K562 (cell line): ENCODE measurements around the gene MYL11.

ENCODE experiments used
- ARID2 ChIP-seq: fragments of 450-650 bp; IDR thresholded peaks from 2 replicates; pipeline ENCODE4 v1.6.1; 2017; ENCODE audit warnings: antibody characterized with exemption, mild to moderate bottlenecking
- ATF3 ChIP-seq, 2 experiments: fragments of 450-650 bp in 1 of 2; sonication (generic) in 1 of 2; formaldehyde crosslinking in 1 of 2; IDR thresholded peaks in 1 of 2; conservative IDR thresholded peaks in 1 of 2; 2 replicates each; pipeline versions ENCODE4 v1.6.1 to v1.8.1; 2016 to 2023; ENCODE audit warnings: mild to moderate bottlenecking in 2 of 2, moderate library complexity in 2 of 2, inconsistent platforms in 1 of 2, missing genetic modification reagents in 1 of 2
- CAMTA2 ChIP-seq: fragments of 250-450 bp; sonication (Bioruptor Pico); conservative IDR thresholded peaks from 2 replicates; pipeline ENCODE4 v1.5.1; 2022
- CBX3 ChIP-seq, 2 experiments: IDR thresholded peaks; 1 replicate in 1 of 2; 2 replicates in 1 of 2; pipeline ENCODE4 v1.6.1; 2012; ENCODE audit warnings: inconsistent platforms in 2 of 2, low read length in 2 of 2, borderline replicate concordance in 1 of 2, control low read depth in 1 of 2
- CTCFL ChIP-seq: IDR thresholded peaks from 2 replicates; pipeline ENCODE4 v1.6.1; 2011; ENCODE audit warnings: borderline replicate concordance, low read depth, mild to moderate bottlenecking, moderate library complexity, low read length; ENCODE audit not compliant: insufficient read depth, poor library complexity, severe bottlenecking
- POLR2A ChIP-seq: fragments of 450-650 bp; conservative IDR thresholded peaks from 2 replicates; pipeline ENCODE4 v1.6.1; 2016
- RAD21 ChIP-seq, 2 experiments: fragments of 250-450 bp in 1 of 2; fragments of 450-650 bp in 1 of 2; sonication (Bioruptor Pico) in 1 of 2; formaldehyde crosslinking in 1 of 2; IDR thresholded peaks in 1 of 2; conservative IDR thresholded peaks in 1 of 2; 2 replicates each; pipeline versions ENCODE4 v1.4.0 to v1.8.0; 2020 to 2022; ENCODE audit warnings: mild to moderate bottlenecking in 2 of 2, moderate library complexity in 1 of 2
- TAF7 ChIP-seq: fragments of 450-650 bp; IDR thresholded peaks from 2 replicates; pipeline ENCODE4 v1.6.1; 2016; ENCODE audit warnings: missing genetic modification characterization, missing compliant biosample characterization
- TF ChIP-seq, protein P1 (sequence below): sonication (generic); formaldehyde crosslinking; IDR thresholded peaks from 2 replicates; pipeline ENCODE4 v1.8.1; 2023; ENCODE audit warnings: mild to moderate bottlenecking, missing genetic modification reagents, moderate library complexity
- TF ChIP-seq, protein P2 (sequence below): fragments of 450-650 bp; formaldehyde crosslinking; IDR thresholded peaks from 2 replicates; pipeline ENCODE4 v1.4.0; 2020; ENCODE audit warnings: mild to moderate bottlenecking, moderate library complexity

DNA sequence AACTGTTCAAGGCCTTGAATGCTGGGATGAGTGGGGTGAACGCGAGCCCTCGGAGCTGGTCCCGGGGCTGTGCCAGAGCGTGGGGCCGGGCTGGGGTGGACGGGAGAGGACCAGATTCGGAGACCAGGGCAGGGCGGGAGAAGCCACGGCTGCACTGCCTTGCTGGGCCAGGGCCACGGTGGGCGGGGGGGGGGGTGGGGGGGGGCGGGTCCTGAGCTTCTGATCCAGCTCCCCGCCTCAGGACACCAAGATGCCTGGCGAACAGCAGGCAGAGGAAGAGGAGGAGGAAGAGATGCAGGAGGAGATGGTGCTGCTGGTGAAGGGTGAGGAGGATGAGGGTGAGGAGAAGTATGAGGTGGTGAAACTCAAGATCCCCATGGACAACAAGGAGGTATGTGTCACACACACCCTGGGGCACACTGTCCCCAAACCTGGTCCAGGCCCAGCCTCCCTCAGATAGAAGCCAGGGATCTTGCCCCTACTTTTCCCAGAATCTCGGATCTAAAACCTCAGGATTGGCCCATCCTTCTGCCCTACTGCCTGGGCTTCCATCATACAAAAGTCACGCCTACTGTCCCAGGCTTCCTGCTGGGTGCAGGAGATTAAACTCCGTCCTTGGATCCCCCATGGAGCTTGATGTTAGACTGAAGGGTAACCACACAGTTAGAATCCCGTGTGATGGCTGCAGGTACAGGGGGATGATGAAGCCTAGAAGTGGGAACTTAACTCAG, 33.4 kb downstream of the MYL11 start:
- TF ChIP-seq, protein P1, sequence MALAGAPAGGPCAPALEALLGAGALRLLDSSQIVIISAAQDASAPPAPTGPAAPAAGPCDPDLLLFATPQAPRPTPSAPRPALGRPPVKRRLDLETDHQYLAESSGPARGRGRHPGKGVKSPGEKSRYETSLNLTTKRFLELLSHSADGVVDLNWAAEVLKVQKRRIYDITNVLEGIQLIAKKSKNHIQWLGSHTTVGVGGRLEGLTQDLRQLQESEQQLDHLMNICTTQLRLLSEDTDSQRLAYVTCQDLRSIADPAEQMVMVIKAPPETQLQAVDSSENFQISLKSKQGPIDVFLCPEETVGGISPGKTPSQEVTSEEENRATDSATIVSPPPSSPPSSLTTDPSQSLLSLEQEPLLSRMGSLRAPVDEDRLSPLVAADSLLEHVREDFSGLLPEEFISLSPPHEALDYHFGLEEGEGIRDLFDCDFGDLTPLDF = no peak
- TF ChIP-seq, protein P2, sequence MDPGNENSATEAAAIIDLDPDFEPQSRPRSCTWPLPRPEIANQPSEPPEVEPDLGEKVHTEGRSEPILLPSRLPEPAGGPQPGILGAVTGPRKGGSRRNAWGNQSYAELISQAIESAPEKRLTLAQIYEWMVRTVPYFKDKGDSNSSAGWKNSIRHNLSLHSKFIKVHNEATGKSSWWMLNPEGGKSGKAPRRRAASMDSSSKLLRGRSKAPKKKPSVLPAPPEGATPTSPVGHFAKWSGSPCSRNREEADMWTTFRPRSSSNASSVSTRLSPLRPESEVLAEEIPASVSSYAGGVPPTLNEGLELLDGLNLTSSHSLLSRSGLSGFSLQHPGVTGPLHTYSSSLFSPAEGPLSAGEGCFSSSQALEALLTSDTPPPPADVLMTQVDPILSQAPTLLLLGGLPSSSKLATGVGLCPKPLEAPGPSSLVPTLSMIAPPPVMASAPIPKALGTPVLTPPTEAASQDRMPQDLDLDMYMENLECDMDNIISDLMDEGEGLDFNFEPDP (CRISPR knock-in tag) = no peak
- TF ChIP-seq CAMTA2 (CRISPR knock-in tag) (no peak), RAD21 (CRISPR knock-in tag; conservative IDR thresholded peaks at IDR 0.05 in 1 of 2, IDR thresholded peaks at IDR 0.05 in 1 of 2) (no peak), TAF7 (tag) (no peak), ATF3 (IDR thresholded peaks at IDR 0.05) (no peak), ATF3 (CRISPR knock-in tag; conservative IDR thresholded peaks at IDR 0.05) (no peak), CTCFL (no peak), POLR2A (no peak), CBX3 (IDR thresholded peaks at IDR 0.05; ENCODE audit: borderline replicate concordance in 1 of 2, low read length in 2 of 2) (no peak), ARID2 (no peak)
